ENCODE results near the gene OGFOD1.

OGFOD1 gene

GRCh38 chr16:56479469-56479868 is 28.1 kb downstream of the OGFOD1 start (continued):
- TF ChIP-seq ZC3H10 (CRISPR knock-in tag; IDR thresholded peaks at IDR 0.05) (no peak), ISL1 (CRISPR knock-in tag; IDR thresholded peaks at IDR 0.05) (no peak), TSHZ2 (CRISPR knock-in tag; IDR thresholded peaks at IDR 0.05) (no peak)

GRCh38 chr16:56480776-56481467 is 29.6 kb downstream of the OGFOD1 start:
- no peak for ATAC-seq
- TF ChIP-seq SNAI2 (CRISPR knock-in tag; IDR thresholded peaks at IDR 0.05) (no peak), POU6F1 (CRISPR knock-in tag; IDR thresholded peaks at IDR 0.05; ENCODE audit: borderline replicate concordance, low read depth) (no peak), CSDC2 (CRISPR knock-in tag; IDR thresholded peaks at IDR 0.05) (no peak), PPARA (CRISPR knock-in tag; IDR thresholded peaks at IDR 0.05; ENCODE audit: borderline replicate concordance) (no peak), PATZ1 (CRISPR knock-in tag; IDR thresholded peaks at IDR 0.05; ENCODE audit: borderline replicate concordance) (no peak)

- TF ChIP-seq TOX (CRISPR knock-in tag; IDR thresholded peaks at IDR 0.05; ENCODE audit: borderline replicate concordance), result no peak
- no peak for TF ChIP-seq RARB (CRISPR knock-in tag; IDR thresholded peaks at IDR 0.05)
- no peak for TF ChIP-seq ZFP30 (CRISPR knock-in tag; IDR thresholded peaks at IDR 0.05)
- TF ChIP-seq CREB5 (CRISPR knock-in tag; IDR thresholded peaks at IDR 0.05; ENCODE audit: low read depth), result no peak
- TF ChIP-seq POU6F1 (CRISPR knock-in tag; IDR thresholded peaks at IDR 0.05; ENCODE audit: borderline replicate concordance, low read depth), result no peak
- TF ChIP-seq ISL1 (CRISPR knock-in tag; IDR thresholded peaks at IDR 0.05), result no peak
- TF ChIP-seq ZNF70 (CRISPR knock-in tag; IDR thresholded peaks at IDR 0.05), result no peak
- no peak for TF ChIP-seq OSR1 (CRISPR knock-in tag; IDR thresholded peaks at IDR 0.05)
- TF ChIP-seq PATZ1 (CRISPR knock-in tag; IDR thresholded peaks at IDR 0.05; ENCODE audit: borderline replicate concordance), result no peak
- no peak for TF ChIP-seq ZNF565 (CRISPR knock-in tag; conservative IDR thresholded peaks at IDR 0.05; ENCODE audit: low read depth)
- no peak for TF ChIP-seq GLIS3 (CRISPR knock-in tag; IDR thresholded peaks at IDR 0.05)
- TF ChIP-seq SNAI2 (CRISPR knock-in tag; IDR thresholded peaks at IDR 0.05), result no peak
- no peak for TF ChIP-seq ZC3H10 (CRISPR knock-in tag; IDR thresholded peaks at IDR 0.05)
- TF ChIP-seq BACH2 (CRISPR knock-in tag; IDR thresholded peaks at IDR 0.05; ENCODE audit: borderline replicate concordance), result no peak
- no peak for TF ChIP-seq ZFP3 (CRISPR knock-in tag; IDR thresholded peaks at IDR 0.05)
- TF ChIP-seq CSDC2 (CRISPR knock-in tag; IDR thresholded peaks at IDR 0.05), result no peak
- no peak for ATAC-seq
These were observed 30.2 kb downstream of the OGFOD1 start for GRCh38 chr16:56481468-56482122.
